Ovary (tissue), 9 donors: ENCODE data around the gene PPP1R13B. TPM values are rescaled to one million over a fixed set of nuclear protein-coding genes. Genes with fewer than 3 reads are reported as not detected.

Experiments
- DNase-seq, 5 donors: peaks; one replicate each; pipeline ENCODE4 v3.0.0-alpha.2; 2019 to 2020
- H3K27ac ChIP-seq, 2 donors: fragments of 200-600 bp; one replicate each; pipeline versions ENCODE4 v1.5.1 to v1.8.0; 2019 to 2022
- H3K27me3 ChIP-seq: fragments of 200-600 bp; one replicate; pipeline ENCODE4 v1.8.0; 2022
- H3K36me3 ChIP-seq: fragments of 200-600 bp; sonication (generic); one replicate; pipeline ENCODE4 v1.5.1; 2019
- H3K4me1 ChIP-seq: one replicate; pipeline ENCODE4 v1.8.1; 2013; ENCODE audit warnings: mild to moderate bottlenecking, moderate library complexity; ENCODE audit not compliant: insufficient read depth
- H3K4me3 ChIP-seq: fragments of 200-600 bp; sonication (generic); one replicate; pipeline ENCODE4 v1.5.1; 2017
- H3K9me3 ChIP-seq, 2 donors: fragments of 200-600 bp in 1 of 2; sonication (generic) in 1 of 2; one replicate each; pipeline versions ENCODE4 v1.5.1 to v1.8.1; 2013 to 2019; ENCODE audit warnings: mild to moderate bottlenecking in 1 of 2, moderate library complexity in 1 of 2
- CTCF ChIP-seq, 3 donors: fragments of 450-650 bp in 2 of 3; fragments of 200-600 bp in 1 of 3; IDR thresholded peaks; one replicate each; pipeline versions ENCODE4 v1.5.1 to v1.8.0; 2016 to 2022; ENCODE audit warnings: antibody characterized with exemption in 3 of 3, mild to moderate bottlenecking in 1 of 3
- EP300 ChIP-seq: sonication (generic); formaldehyde crosslinking; IDR thresholded peaks from one replicate; pipeline ENCODE4 v1.6.1; 2017; ENCODE audit warnings: antibody characterized with exemption
- POLR2A ChIP-seq: fragments of 450-650 bp; IDR thresholded peaks from one replicate; pipeline ENCODE4 v1.6.1; 2017; ENCODE audit warnings: antibody characterized with exemption, mild to moderate bottlenecking, moderate library complexity
- WGBS, 3 donors: extraction: QIAGEN DNeasy Blood & Tissue Kit in 1 of 3; methylation state at CpG; one replicate each; pipeline versions ENCODE4 v1.1.5 to v1.1.7; 2013 to 2017; 5-methylcytosine and 5-hydroxymethylcytosine counted together
- intact Hi-C, 4 donors: fragments of 100-400 bp; cut with DNase I; formaldehyde crosslinking; loops; one replicate each; pipeline versions ENCODE4 v1.11.0 to v1.15.1; 2022 to 2023
- polyA plus RNA-seq, 2 donors: library from polyadenylated mRNA; stranded (reverse); fragments of 200-250 nt in 1 of 2; fragments of 350-450 nt in 1 of 2; fragmentation: Illumina TruSeq in 1 of 2; extraction: RNeasy Lipid Tissue Mini Kit (QIAGEN cat#74804) in 1 of 2; gene quantifications; one replicate each; pipeline ENCODE4 v1.2.3, GENCODE V29; 2013 to 2014
- total RNA-seq, 7 donors: library from RNA; depleted of rRNA in 2 of 7; stranded (reverse); fragments of >200 nt in 2 of 7; fragmentation: NEBNext Ultra II Directional in 3 of 7; extraction: Animal tissue kit (Norgen Biotek cat#: 25700) in 3 of 7; gene quantifications; one replicate each; pipeline versions ENCODE4 v1.1.0 to v1.2.4, GENCODE V29; 2016 to 2023
- donor health status: DM: no; HTN: no; CAD: no; lungs with moderate emphysema.
- donor health status: DM: no; HTN: no; CAD: no.
- donor health status: Bipolar disorder and iron deficiency.
- donor health status: DM: yes; HTN: yes; CAD: no.
- donor health status: DM: no; HTN: no; CAD: no.
- donor health status: DM: yes; HTN: yes; CAD: no.

The PPP1R13B gene
- total and polyA plus RNA-seq, 9 donors, result 15.0 to 64.8 (median 35.3) TPM

GRCh38 chr14:103840014-103840413, 7.4 kb downstream of the PPP1R13B start:
- H3K4me3 ChIP-seq, result no peak overlapping the region
- H3K27me3 ChIP-seq, result no peaks in the 10 kb centered on the region
- TF ChIP-seq POLR2A (no peak), EP300 (no peak), CTCF (IDR thresholded peaks at IDR 0.05) (no peak)
- DNase-seq, result no peak
- no peak overlapping the region for H3K27ac ChIP-seq
- no peaks in the 10 kb centered on the region for H3K36me3 ChIP-seq
- H3K4me1 ChIP-seq, result peaks cover 6% of the 10 kb centered on the region
- 28 to 37% (median 34%) methylated on average over 2 of the region's 2 CpGs for WGBS, 3 donors
- intact Hi-C loops, result no loop called here
- H3K9me3 ChIP-seq, result no peaks in the 10 kb centered on the region

- H3K4me1 ChIP-seq, result peaks cover 6% of the 10 kb centered on the region
- H3K9me3 ChIP-seq, result no peaks in the 10 kb centered on the region
- H3K36me3 ChIP-seq, result no peaks in the 10 kb centered on the region
- intact Hi-C loops, result no loop called here
- TF ChIP-seq POLR2A, result no peak
- TF ChIP-seq CTCF (IDR thresholded peaks at IDR 0.05), result no peak
- TF ChIP-seq EP300, result no peak
- no peak for DNase-seq
- no peaks in the 10 kb centered on the region for H3K27me3 ChIP-seq
- no peak overlapping the region for H3K4me3 ChIP-seq
- H3K27ac ChIP-seq, result no peak overlapping the region
- 15 to 49% (median 46%) methylated on average over 1 of the region's 1 CpG for WGBS, 3 donors
Measured at GRCh38 chr14:103839579-103839978, 7.8 kb downstream of the PPP1R13B start.

GRCh38 chr14:103838117-103838516, 9.3 kb downstream of the PPP1R13B start:
- no peak for DNase-seq
- Histone ChIP-seq H3K27ac (no peak overlapping the region), H3K4me1 (peaks cover 6% of the 10 kb centered on the region), H3K36me3 (no peaks in the 10 kb centered on the region), H3K9me3 (no peaks in the 10 kb centered on the region), H3K27me3 (no peaks in the 10 kb centered on the region), H3K4me3 (no peak overlapping the region)
- WGBS, 3 donors, result 31 to 50% (median 42%) methylated on average over 1 of the region's 1 CpG
- intact Hi-C loops, result no loop called here
- TF ChIP-seq POLR2A (no peak), EP300 (no peak), CTCF (IDR thresholded peaks at IDR 0.05) (no peak)

GRCh38 chr14:103836976-103837725, 10.2 kb downstream of the PPP1R13B start:
- Histone ChIP-seq H3K9me3 (no peaks in the 10 kb centered on the region), H3K4me3 (no peak overlapping the region), H3K4me1 (peaks cover 6% of the 10 kb centered on the region), H3K36me3 (no peaks in the 10 kb centered on the region), H3K27me3 (no peaks in the 10 kb centered on the region), H3K27ac (no peak overlapping the region)
- DNase-seq, result no peak
- intact Hi-C loops, result no loop called here
- TF ChIP-seq POLR2A (no peak), CTCF (IDR thresholded peaks at IDR 0.05) (no peak), EP300 (no peak)
- WGBS, 3 donors, result 27 to 33% (median 29%) methylated on average over 6 of the region's 6 CpGs
